ENCODE results near the gene TRPM8. TPM values are rescaled to one million over a fixed set of nuclear protein-coding genes. Genes with fewer than 3 reads are reported as not detected.

TRPM8 gene
- total and polyA plus RNA-seq, 2 experiments from 2014 or later, result 0.83 TPM; not detected in 1

- peak; percentile 32 for TF ChIP-seq CTCF (IDR thresholded peaks at IDR 0.05; ENCODE audit: low read depth, low read length)
- Histone ChIP-seq H3K27ac (no peak overlapping the region), H3K36me3 (no peaks in the 10 kb centered on the region), H3K9me3 (ENCODE audit: low read depth) (no peaks in the 10 kb centered on the region), H3K27me3 (no peaks in the 10 kb centered on the region), H3K4me3 (no peak overlapping the region), H3K4me1 (ENCODE audit: low read depth) (no peaks in the 10 kb centered on the region)
- DNase-seq (ENCODE audit: low read depth in 1 of 2, low spot score in 1 of 2), result peak; percentile 44 to 68
Measured at GRCh38 chr2:233976690-233977294, 59.6 kb downstream of the TRPM8 start.

GRCh38 chr2:233977296-233977837 lies 60.2 kb downstream of the TRPM8 start:
- TF ChIP-seq CTCF (IDR thresholded peaks at IDR 0.05; ENCODE audit: low read depth, low read length), result no peak
- H3K4me3 ChIP-seq, result no peak overlapping the region
- H3K9me3 ChIP-seq (ENCODE audit: low read depth), result no peaks in the 10 kb centered on the region
- H3K36me3 ChIP-seq, result no peaks in the 10 kb centered on the region
- H3K27me3 ChIP-seq, result no peaks in the 10 kb centered on the region
- no peaks in the 10 kb centered on the region for H3K4me1 ChIP-seq (ENCODE audit: low read depth)
- H3K27ac ChIP-seq, result no peak overlapping the region
- no peak for DNase-seq (ENCODE audit: low read depth in 1 of 2, low spot score in 1 of 2)

GRCh38 chr2:233979748-233980147 lies 62.6 kb downstream of the TRPM8 start:
- H3K27me3 ChIP-seq, result no peaks in the 10 kb centered on the region
- no peak overlapping the region for H3K4me3 ChIP-seq
- no peak overlapping the region for H3K27ac ChIP-seq
- H3K9me3 ChIP-seq (ENCODE audit: low read depth), result no peaks in the 10 kb centered on the region
- no peak for TF ChIP-seq CTCF (IDR thresholded peaks at IDR 0.05; ENCODE audit: low read depth, low read length)
- DNase-seq (ENCODE audit: low read depth in 1 of 2, low spot score in 1 of 2), result no peak
- H3K36me3 ChIP-seq, result no peaks in the 10 kb centered on the region
- H3K4me1 ChIP-seq (ENCODE audit: low read depth), result no peaks in the 10 kb centered on the region

DNA sequence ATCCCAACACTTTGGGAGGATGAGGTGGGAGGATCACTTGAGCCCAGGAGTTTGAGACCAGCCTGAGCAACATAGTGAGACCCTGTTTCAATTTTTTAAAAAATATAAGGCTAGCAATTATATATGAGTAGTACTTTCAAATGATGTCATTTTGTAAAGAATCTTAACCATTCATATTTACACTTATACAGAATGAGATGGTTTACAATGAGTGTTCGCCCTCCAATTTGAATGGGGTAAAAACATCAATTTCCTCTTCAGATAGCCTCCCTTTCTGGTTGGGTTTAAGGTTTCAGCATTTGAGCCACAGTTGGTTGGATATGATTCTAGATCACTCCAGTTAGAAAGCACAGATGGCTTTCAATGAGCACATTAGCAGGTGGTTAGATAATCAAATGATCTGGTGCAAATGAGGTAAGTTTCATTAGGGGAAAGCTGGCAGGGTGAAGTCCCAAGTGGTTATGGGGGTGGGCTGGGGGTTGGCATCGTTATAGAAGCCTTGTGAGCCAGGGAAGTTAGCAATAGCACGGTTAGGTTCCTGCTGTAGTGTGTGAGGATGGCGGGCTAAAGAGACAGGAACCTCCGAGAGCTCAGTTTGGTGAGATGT lies 63.9 kb downstream of the TRPM8 start:
- H3K27ac ChIP-seq, result no peak overlapping the region
- no peaks in the 10 kb centered on the region for H3K4me1 ChIP-seq (ENCODE audit: low read depth)
- DNase-seq (ENCODE audit: low read depth in 1 of 2, low spot score in 1 of 2), result no peak
- H3K9me3 ChIP-seq (ENCODE audit: low read depth), result no peaks in the 10 kb centered on the region
- H3K36me3 ChIP-seq, result no peaks in the 10 kb centered on the region
- no peaks in the 10 kb centered on the region for H3K27me3 ChIP-seq
- H3K4me3 ChIP-seq, result no peak overlapping the region
- no peak for TF ChIP-seq CTCF (IDR thresholded peaks at IDR 0.05; ENCODE audit: low read depth, low read length)

DNA sequence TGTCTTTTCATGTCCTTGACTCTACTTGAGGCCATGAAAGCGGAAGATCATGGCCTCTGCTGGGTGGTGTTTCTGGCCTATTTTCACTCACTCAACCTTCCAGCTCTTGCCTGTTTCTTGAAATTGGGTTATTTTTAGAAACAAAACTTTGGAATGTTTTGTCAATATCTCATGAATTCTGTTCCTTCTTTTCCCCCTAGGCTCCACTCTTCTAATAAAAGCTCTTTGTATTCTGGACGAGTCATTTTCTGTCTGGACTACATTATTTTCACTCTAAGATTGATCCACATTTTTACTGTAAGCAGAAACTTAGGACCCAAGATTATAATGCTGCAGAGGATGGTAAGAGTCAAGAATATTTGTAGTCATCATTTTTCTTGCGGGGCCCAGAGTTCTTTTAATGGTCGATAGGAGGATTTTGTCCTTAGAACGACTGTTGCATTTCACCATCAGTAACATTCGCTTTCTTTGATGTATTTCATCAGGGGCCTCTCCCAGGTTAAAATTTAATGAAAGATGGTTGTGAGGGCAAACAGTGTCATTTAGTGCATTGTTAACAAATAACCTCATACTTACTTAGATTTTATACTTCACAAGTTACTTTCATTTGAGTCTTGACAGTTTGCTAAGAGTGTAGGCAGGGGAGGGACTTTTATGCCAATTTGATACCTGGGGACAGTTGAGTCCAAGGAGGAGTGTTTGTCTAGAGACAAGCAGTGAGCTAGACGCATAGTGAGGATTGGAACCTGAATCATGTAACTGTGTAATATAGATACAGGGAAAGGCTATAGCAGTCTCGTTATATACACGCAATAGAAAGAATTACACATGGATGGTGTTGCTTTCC lies 64.6 kb downstream of the TRPM8 start:
- H3K27ac ChIP-seq, result no peak overlapping the region
- no peaks in the 10 kb centered on the region for H3K36me3 ChIP-seq
- no peak for TF ChIP-seq CTCF (IDR thresholded peaks at IDR 0.05; ENCODE audit: low read depth, low read length)

More for the DNA sequence above, 64.6 kb downstream of the TRPM8 start:
- H3K9me3 ChIP-seq (ENCODE audit: low read depth), result no peaks in the 10 kb centered on the region
- H3K4me1 ChIP-seq (ENCODE audit: low read depth), result no peaks in the 10 kb centered on the region
- no peak for DNase-seq (ENCODE audit: low read depth in 1 of 2, low spot score in 1 of 2)
- H3K4me3 ChIP-seq, result no peak overlapping the region
- no peaks in the 10 kb centered on the region for H3K27me3 ChIP-seq

Data from cardiac muscle cell (in vitro differentiated cells and primary cell).